HCT116 (cell line): ENCODE measurements around the gene CASP10.
A peak's percentile ranks its signal among the peaks of the same experiment; 100 is the strongest.

Source experiments
- CEBPB ChIP-seq: IDR thresholded peaks from 2 replicates; pipeline ENCODE4 v1.6.1; 2012; ENCODE audit warnings: low read depth
- CTCF ChIP-seq, 3 experiments: fragments of 200-600 bp in 1 of 3; sonication (generic) in 1 of 3; IDR thresholded peaks in 2 of 3; conservative IDR thresholded peaks in 1 of 3; 2 replicates each; pipeline ENCODE4 v1.5.1; 2012 to 2017; ENCODE audit warnings: low read depth in 2 of 3, low read length in 2 of 3, antibody characterized with exemption in 1 of 3, borderline replicate concordance in 1 of 3, control low read depth in 1 of 3, mild to moderate bottlenecking in 1 of 3, mixed read lengths in 1 of 3, mixed run types in 1 of 3, moderate library complexity in 1 of 3; ENCODE audit not compliant: insufficient read depth in 1 of 3
- EGR1 ChIP-seq: IDR thresholded peaks from 2 replicates; pipeline ENCODE4 v1.6.1; 2012; ENCODE audit warnings: low read depth
- EZH2 ChIP-seq: fragments of 200-600 bp; sonication (generic); IDR thresholded peaks from 2 replicates; pipeline ENCODE4 v1.6.1; 2017; ENCODE audit warnings: antibody characterized with exemption, mixed run types
- EZH2phosphoT487 ChIP-seq: fragments of 200-600 bp; IDR thresholded peaks from 2 replicates; pipeline ENCODE4 v1.6.1; 2018; ENCODE audit warnings: antibody characterized with exemption, borderline replicate concordance
- JUND ChIP-seq: IDR thresholded peaks from 2 replicates; pipeline ENCODE4 v1.6.1; 2012
- POLR2A ChIP-seq: IDR thresholded peaks from 2 replicates; pipeline ENCODE4 v1.7.0; 2011; ENCODE audit warnings: borderline replicate concordance; ENCODE audit not compliant: insufficient read depth, insufficient read length; ENCODE audit errors: extremely low read depth
- POLR2AphosphoS5 ChIP-seq: IDR thresholded peaks from 2 replicates; pipeline ENCODE4 v1.6.1; 2011; ENCODE audit warnings: mild to moderate bottlenecking, low read depth, low read length, moderate library complexity
- RAD21 ChIP-seq: IDR thresholded peaks from 2 replicates; pipeline ENCODE4 v1.6.1; 2012; ENCODE audit warnings: low read depth, mild to moderate bottlenecking
- SIN3A ChIP-seq: IDR thresholded peaks from 2 replicates; pipeline ENCODE4 v1.6.1; 2012; ENCODE audit warnings: low read depth
- SP1 ChIP-seq: IDR thresholded peaks from 2 replicates; pipeline ENCODE4 v1.6.1; 2012; ENCODE audit warnings: low read depth
- SRF ChIP-seq: IDR thresholded peaks from 2 replicates; pipeline ENCODE4 v1.6.1; 2012; ENCODE audit warnings: low read depth
- YY1 ChIP-seq: IDR thresholded peaks from 2 replicates; pipeline ENCODE4 v1.6.1; 2011; ENCODE audit warnings: low read length, low read depth, moderate library complexity, mild to moderate bottlenecking; ENCODE audit not compliant: insufficient replicate concordance; ENCODE audit errors: extremely low read depth
- ZNF274 ChIP-seq: fragments of 200-500 bp; sonication (Bioruptor generic); IDR thresholded peaks from 2 replicates; pipeline ENCODE4 v1.6.1; 2014; ENCODE audit warnings: mild to moderate bottlenecking, low read depth, low read length, inconsistent platforms

GRCh38 chr2:201151127-201151981 lies 31.6 kb upstream of the CASP10 start:
- TF ChIP-seq EZH2 (no peak), CTCF (IDR thresholded peaks at IDR 0.05 in 2 of 3, conservative IDR thresholded peaks at IDR 0.05 in 1 of 3; ENCODE audit: borderline replicate concordance in 1 of 3, insufficient read depth in 1 of 3, low read depth in 2 of 3, low read length in 2 of 3) (no peak), POLR2AphosphoS5 (peak; percentile 32; the same call in 1 of the 2 replicates), EZH2phosphoT487 (no peak), SRF (peak; percentile 77), POLR2A (no peak), SIN3A (peak; percentile 74), RAD21 (no peak; the same call in 1 of the 2 replicates), JUND (peak; percentile 89), YY1 (no peak), SP1 (peak; percentile 87), CEBPB (peak; percentile 76), EGR1 (no peak; the same call in 1 of the 2 replicates), ZNF274 (no peak)
